RWPE1 (cell line): Measurements from ENCODE around the gene EHHADH.
A peak's percentile ranks its signal among the peaks of the same experiment; 100 is the strongest.

Experiments
- CTCF ChIA-PET: fragments of 350-600 bp; sonication (Branson Sonifier 250); formaldehyde crosslinking; extraction: SDS; loops from one replicate; lab custom pipeline; 2021; lab: Yijun Ruan, JAX
- POLR2A ChIA-PET: fragments of 400-600 bp; formaldehyde crosslinking; extraction: SDS; loops from one replicate; lab custom pipeline; 2020; ENCODE audit warnings: antibody characterized with exemption; ENCODE audit not compliant: low non-redundant PET; lab: Yijun Ruan, JAX
- DNase-seq: peaks from one replicate; pipeline ENCODE4 v3.0.0; 2012; ENCODE audit warnings: low spot score
- H3K27ac ChIP-seq: fragments of 450-650 bp; 2 replicates; pipeline ENCODE4 v1.5.1; 2017
- CTCF ChIP-seq: fragments of 450-650 bp; conservative IDR thresholded peaks from 2 replicates; pipeline ENCODE4 v1.5.1; 2017; ENCODE audit warnings: low read depth, mild to moderate bottlenecking

The EHHADH gene

DNA sequence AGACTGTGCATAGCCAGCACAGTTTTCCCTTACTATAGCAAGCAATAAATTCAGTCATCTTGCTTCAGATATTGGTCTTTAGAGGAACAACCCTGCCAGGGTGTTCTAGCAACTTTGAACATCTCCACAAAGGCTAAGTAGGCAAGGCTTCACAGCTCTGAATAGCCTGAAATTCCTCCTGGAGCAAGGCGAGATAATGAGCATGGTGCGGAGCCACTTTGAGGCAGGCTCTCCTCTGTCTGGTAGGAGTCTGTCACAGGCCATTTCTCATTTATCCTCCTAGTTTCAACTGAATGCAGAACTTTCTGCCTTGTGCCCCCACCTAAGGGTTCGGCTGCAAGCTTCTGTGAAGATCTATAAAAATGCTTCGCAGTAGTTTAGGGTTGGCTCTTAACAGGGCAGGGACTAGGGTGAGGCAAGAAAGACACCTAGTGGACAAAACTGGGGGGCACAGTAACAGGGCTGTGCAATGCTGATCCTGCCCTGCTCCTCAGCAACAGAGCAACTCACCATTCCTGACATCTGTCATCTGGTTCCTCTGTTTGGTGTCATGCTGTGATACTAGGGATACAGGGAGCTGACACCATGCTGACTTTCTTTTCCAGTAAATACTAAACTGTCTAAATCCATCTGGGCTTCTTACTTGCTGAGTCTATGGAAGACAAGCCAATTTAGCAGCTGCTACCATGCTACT is 16.6 kb upstream of the EHHADH start:
- peak; percentile 34 for DNase-seq

GRCh38 chr3:185268194-185268962 is 14.5 kb upstream of the EHHADH start:
- POLR2A ChIA-PET = no interaction called here
- no peak for TF ChIP-seq CTCF
- no peak for DNase-seq
- CTCF ChIA-PET = interaction anchor here (1.0 kb wide), 1 partner anchor 12 kb away, joined by 4 read pairs; no protein-coding TSS in a partner anchor
- no peak overlapping the region for H3K27ac ChIP-seq

More for the DNA sequence above, 16.6 kb upstream of the EHHADH start:
- ChIA-PET POLR2A (interaction anchor here (0.5 to 0.7 kb wide), 2 partner anchors 14 to 16 kb away, joined by 3 to 7 read pairs; no protein-coding TSS in a partner anchor), CTCF (interaction anchor here (0.5 to 0.7 kb wide), 2 partner anchors 396 to 533 kb away, joined by 3 to 4 read pairs; no protein-coding TSS in a partner anchor)
- no peak overlapping the region for H3K27ac ChIP-seq
- TF ChIP-seq CTCF = no peak

- CTCF ChIA-PET = interaction anchor here (0.6 to 1.3 kb wide), 2 partner anchors 10 to 239 kb away, joined by 3 read pairs; no protein-coding TSS in a partner anchor
- POLR2A ChIA-PET = no interaction called here
- H3K27ac ChIP-seq = no peak overlapping the region
- DNase-seq = no peak
- no peak for TF ChIP-seq CTCF
Measured at GRCh38 chr3:185267193-185267592, 13.3 kb upstream of the EHHADH start.

DNA sequence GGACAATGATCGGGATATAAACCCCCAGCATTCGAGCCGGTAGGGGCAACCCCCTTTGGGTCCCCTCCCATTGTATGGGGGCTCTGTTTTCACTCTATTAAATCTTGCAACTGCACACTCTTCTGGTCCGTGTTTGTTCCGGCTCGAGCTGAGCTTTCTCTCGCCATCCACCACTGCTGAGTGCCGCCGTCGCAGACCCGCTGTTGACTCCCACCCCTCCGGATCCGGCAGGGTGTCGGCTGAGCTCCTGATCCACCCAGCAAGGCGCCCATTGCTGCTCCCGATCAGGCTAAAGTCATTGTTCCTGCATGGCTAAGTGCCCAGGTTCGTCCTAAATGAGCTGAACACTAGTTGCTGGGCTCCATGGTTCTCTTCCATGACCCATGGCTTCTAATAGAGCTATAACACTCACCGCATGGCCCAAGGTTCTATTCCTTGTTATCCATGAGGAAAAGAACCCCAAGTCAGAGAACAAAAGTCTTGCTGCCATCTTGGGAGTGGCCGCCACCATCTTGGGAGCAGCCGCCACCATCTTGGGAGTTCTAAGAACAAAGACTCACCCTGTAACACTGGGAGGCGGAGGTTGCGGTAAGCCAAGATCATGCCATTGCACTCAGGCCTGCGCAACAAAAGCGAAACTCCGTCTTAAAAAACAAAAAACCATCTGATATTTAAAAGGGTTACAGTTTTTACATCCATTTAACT is 11.2 kb upstream of the EHHADH start:
- CTCF ChIA-PET = no interaction called here
- no peak for DNase-seq
- TF ChIP-seq CTCF = no peak
- POLR2A ChIA-PET = no interaction called here
- no peak overlapping the region for H3K27ac ChIP-seq

GRCh38 chr3:185263423-185263822 is 9.6 kb upstream of the EHHADH start:
- no peak for DNase-seq
- no peak for TF ChIP-seq CTCF
- CTCF ChIA-PET = no interaction called here
- H3K27ac ChIP-seq = no peak overlapping the region
- POLR2A ChIA-PET = no interaction called here

DNA sequence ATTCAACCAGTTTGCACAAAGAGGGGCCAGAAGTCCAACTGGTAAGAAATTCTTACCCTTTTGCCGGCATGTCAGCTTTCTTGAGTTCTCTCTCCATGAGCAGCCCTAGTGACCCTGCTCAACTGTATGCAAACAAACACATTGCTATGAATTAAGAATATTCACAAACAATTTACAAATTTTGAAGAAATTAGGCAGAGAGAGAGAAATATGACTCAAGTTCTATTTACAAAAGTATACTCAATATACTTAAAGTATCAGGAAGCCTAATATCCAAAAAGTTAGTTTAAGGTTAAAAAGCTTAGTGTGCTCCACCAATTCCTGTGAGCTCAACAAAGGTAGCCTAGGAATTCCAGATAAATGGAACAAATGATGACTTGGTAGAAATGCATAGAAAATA is 3.5 kb upstream of the EHHADH start:
- H3K27ac ChIP-seq = no peak overlapping the region
- ChIA-PET POLR2A (no interaction called here), CTCF (interaction anchor here (1.5 kb wide), 1 partner anchor 10 kb away, joined by 3 read pairs; no protein-coding TSS in a partner anchor)
- no peak for DNase-seq
- TF ChIP-seq CTCF = no peak
